GM23338 (cell line): ENCODE measurements around the gene RNU6-7. TPM values are rescaled to one million over a fixed set of nuclear protein-coding genes. Genes with fewer than 3 reads are reported as not detected.

Source experiments
- ATAC-seq: fragments of 200-7000 bp; cut with Tn5 transposase; 3 replicates; pipeline ENCODE4 v1.9.1; 2020
- DNase-seq: peaks from one replicate; pipeline ENCODE4 v3.0.0-alpha.2; 2015; ENCODE audit warnings: low spot score
- H2AFZ ChIP-seq: fragments of 200-600 bp; sonication (generic); 2 replicates; pipeline ENCODE4 v1.8.0; 2016; ENCODE audit warnings: antibody characterized with exemption, mild to moderate bottlenecking, moderate library complexity
- H3F3A ChIP-seq: fragments of 200-600 bp; sonication (generic); replicated peaks from 2 replicates; pipeline ENCODE4 v1.8.0; 2017; ENCODE audit warnings: antibody characterized with exemption, mixed run types, low read depth
- H3K27ac ChIP-seq: fragments of 200-600 bp; sonication (generic); 2 replicates; pipeline ENCODE4 v1.6.1; 2016; ENCODE audit warnings: low read depth
- H3K27me3 ChIP-seq: fragments of 200-600 bp; sonication (generic); 2 replicates; pipeline ENCODE4 v1.8.0; 2016; ENCODE audit warnings: mild to moderate bottlenecking, mixed run types, moderate library complexity; ENCODE audit not compliant: insufficient read depth
- H3K36me3 ChIP-seq: fragments of 200-600 bp; sonication (generic); 2 replicates; pipeline ENCODE4 v1.8.0; 2016; ENCODE audit warnings: mild to moderate bottlenecking; ENCODE audit not compliant: insufficient read depth
- H3K4me1 ChIP-seq: fragments of 200-600 bp; sonication (generic); 2 replicates; pipeline ENCODE4 v1.8.0; 2016; ENCODE audit warnings: mild to moderate bottlenecking, moderate library complexity; ENCODE audit not compliant: insufficient read depth
- H3K4me2 ChIP-seq: fragments of 200-600 bp; sonication (generic); 2 replicates; pipeline ENCODE4 v1.7.1; 2017; ENCODE audit warnings: mixed run types
- H3K4me3 ChIP-seq: fragments of 200-600 bp; sonication (generic); 2 replicates; pipeline ENCODE4 v1.6.1; 2016; ENCODE audit warnings: mixed run types
- H3K79me2 ChIP-seq: fragments of 200-600 bp; sonication (generic); replicated peaks from 2 replicates; pipeline ENCODE4 v1.8.0; 2017; ENCODE audit warnings: mild to moderate bottlenecking; ENCODE audit not compliant: insufficient read depth
- H3K9me2 ChIP-seq: fragments of 200-600 bp; sonication (generic); 2 replicates; pipeline ENCODE4 v1.8.0; 2017; ENCODE audit not compliant: insufficient read depth
- H4K20me1 ChIP-seq: fragments of 200-600 bp; sonication (generic); replicated peaks from 2 replicates; pipeline ENCODE4 v1.8.0; 2017; ENCODE audit warnings: mild to moderate bottlenecking; ENCODE audit not compliant: insufficient read depth
- H3K27ac Mint-ChIP-seq: 2 replicates; pipeline ENCODE4 v1.8.0; 2020; ENCODE audit warnings: inconsistent platforms, mild to moderate bottlenecking, moderate library complexity, mixed read lengths
- H3K27me3 Mint-ChIP-seq: 3 replicates; pipeline ENCODE4 v1.8.0; 2022; ENCODE audit warnings: low read depth, mild to moderate bottlenecking, moderate library complexity, mixed read lengths, inconsistent platforms; ENCODE audit not compliant: insufficient read depth, poor library complexity
- H3K36me3 Mint-ChIP-seq: 3 replicates; pipeline ENCODE4 v1.8.0; 2021; ENCODE audit warnings: low read depth, mild to moderate bottlenecking, inconsistent platforms, moderate library complexity, mixed read lengths
- H3K4me1 Mint-ChIP-seq: 3 replicates; pipeline ENCODE4 v1.8.0; 2020; ENCODE audit warnings: mild to moderate bottlenecking, inconsistent platforms, mixed read lengths
- H3K4me3 Mint-ChIP-seq: 3 replicates; pipeline ENCODE4 v1.8.0; 2021; ENCODE audit warnings: moderate library complexity, mild to moderate bottlenecking, inconsistent platforms, mixed read lengths
- H3K9me3 Mint-ChIP-seq: 3 replicates; pipeline ENCODE4 v1.8.0; 2020; ENCODE audit warnings: moderate library complexity, mild to moderate bottlenecking, inconsistent platforms, mixed read lengths
- CREB1 ChIP-seq: fragments of 250-450 bp; sonication (Bioruptor Pico); IDR thresholded peaks from 2 replicates; pipeline ENCODE4 v1.5.0; 2020; ENCODE audit warnings: low read depth, mild to moderate bottlenecking, moderate library complexity
- CTCF ChIP-seq, 2 experiments: fragments of 200-600 bp in 1 of 2; sonication (generic) in 1 of 2; conservative IDR thresholded peaks; 2 replicates each; pipeline versions ENCODE4 v1.5.1 to v1.6.1; 2016 to 2017; ENCODE audit warnings: antibody characterized with exemption in 2 of 2, low read depth in 2 of 2, mild to moderate bottlenecking in 2 of 2, moderate library complexity in 1 of 2
- EZH2 ChIP-seq: fragments of 200-600 bp; sonication (generic); IDR thresholded peaks from one replicate; pipeline ENCODE4 v1.8.0; 2017; ENCODE audit warnings: antibody characterized with exemption, mild to moderate bottlenecking, low read depth; ENCODE audit not compliant: unreplicated experiment
- EZH2phosphoT487 ChIP-seq: fragments of 200-600 bp; sonication (generic); IDR thresholded peaks from one replicate; pipeline ENCODE4 v1.8.1; 2018; ENCODE audit warnings: antibody characterized with exemption; ENCODE audit not compliant: unreplicated experiment
- JUNB ChIP-seq: IDR thresholded peaks from one replicate; pipeline ENCODE4 v1.6.1; 2016; ENCODE audit warnings: antibody characterized with exemption; ENCODE audit not compliant: unreplicated experiment
- NANOG ChIP-seq: IDR thresholded peaks from 2 replicates; pipeline ENCODE4 v1.6.1; 2016; ENCODE audit warnings: antibody characterized with exemption, borderline replicate concordance
- POLR2AphosphoS5 ChIP-seq: IDR thresholded peaks from 2 replicates; pipeline ENCODE4 v1.6.1; 2016; ENCODE audit warnings: antibody characterized with exemption, low read depth
- STAT1 ChIP-seq: IDR thresholded peaks from one replicate; pipeline ENCODE4 v1.6.1; 2016; ENCODE audit warnings: antibody characterized with exemption; ENCODE audit not compliant: unreplicated experiment
- ZNF114 ChIP-seq: fragments of 250-450 bp; sonication (Bioruptor Pico); IDR thresholded peaks from 2 replicates; pipeline ENCODE4 v1.5.0; 2020; ENCODE audit warnings: mild to moderate bottlenecking, moderate library complexity
- ZNF331 ChIP-seq: fragments of 250-450 bp; sonication (Bioruptor Pico); IDR thresholded peaks from 2 replicates; pipeline ENCODE4 v1.5.0; 2020; ENCODE audit warnings: low read depth, mild to moderate bottlenecking, moderate library complexity
- polyA plus RNA-seq: library from polyadenylated mRNA; unstranded; fragments of >200 nt; fragmentation: Nextera tagmentation; extraction: Ambion mirVana; gene quantifications from 2 replicates; pipeline ENCODE4 v1.2.1, GENCODE V29; 2016
- total RNA-seq: library from RNA; depleted of rRNA; stranded (reverse); fragments of >200 nt; shearing (Covaris generic); gene quantifications from 2 replicates; pipeline ENCODE4 v1.2.3, GENCODE V29; 2014
- TF ChIP-seq, protein P1 (sequence below): IDR thresholded peaks from 2 replicates; pipeline ENCODE4 v1.6.1; 2016; ENCODE audit warnings: antibody characterized with exemption
- TF ChIP-seq, protein P2 (sequence below): fragments of 250-450 bp; sonication (Bioruptor Pico); IDR thresholded peaks from 2 replicates; pipeline ENCODE4 v1.5.0; 2020; ENCODE audit warnings: mild to moderate bottlenecking, moderate library complexity
- TF ChIP-seq, protein P3 (sequence below): IDR thresholded peaks from one replicate; pipeline ENCODE4 v1.6.1; 2018; ENCODE audit warnings: antibody characterized with exemption; ENCODE audit not compliant: unreplicated experiment

The RNU6-7 gene
- total and polyA plus RNA-seq, 2 experiments from 2014 or later, result 39.1 TPM; not detected in 1

- Histone ChIP-seq H3K4me3 (no peak overlapping the region), H4K20me1 (no peaks in the 10 kb centered on the region), H3K9me2 (0 out of 2 replicates have a peak, but pooled peaks cover 3% of the 10 kb centered on the region), H3K4me1 (no peaks in the 10 kb centered on the region), H2AFZ (no peak overlapping the region), H3K79me2 (no peaks in the 10 kb centered on the region), H3K4me2 (no peak overlapping the region), H3F3A (no peaks in the 10 kb centered on the region), H3K27me3 (no peaks in the 10 kb centered on the region), H3K36me3 (no peaks in the 10 kb centered on the region; the same call in none of the 2 replicates), H3K27ac (no peak overlapping the region)
- Mint-ChIP-seq H3K4me3 (no peak overlapping the region), H3K36me3 (0 out of 3 replicates have a peak, but pooled peaks cover 3% of the 10 kb centered on the region), H3K27me3 (no peaks in the 10 kb centered on the region), H3K27ac (no peak overlapping the region), H3K9me3 (peaks cover 14% of the 10 kb centered on the region), H3K4me1 (no peaks in the 10 kb centered on the region)
- DNase-seq (no peak), ATAC-seq (no peak)
- TF ChIP-seq EZH2 (no peak), JUNB (no peak), EZH2phosphoT487 (no peak), NANOG (no peak), STAT1 (no peak), CREB1 (CRISPR knock-in tag) (no peak), CTCF (conservative IDR thresholded peaks at IDR 0.05; ENCODE audit: low read depth in 2 of 2) (no peak), ZNF114 (CRISPR knock-in tag) (no peak), POLR2AphosphoS5 (no peak), ZNF331 (no peak)
- TF ChIP-seq, protein P1, sequence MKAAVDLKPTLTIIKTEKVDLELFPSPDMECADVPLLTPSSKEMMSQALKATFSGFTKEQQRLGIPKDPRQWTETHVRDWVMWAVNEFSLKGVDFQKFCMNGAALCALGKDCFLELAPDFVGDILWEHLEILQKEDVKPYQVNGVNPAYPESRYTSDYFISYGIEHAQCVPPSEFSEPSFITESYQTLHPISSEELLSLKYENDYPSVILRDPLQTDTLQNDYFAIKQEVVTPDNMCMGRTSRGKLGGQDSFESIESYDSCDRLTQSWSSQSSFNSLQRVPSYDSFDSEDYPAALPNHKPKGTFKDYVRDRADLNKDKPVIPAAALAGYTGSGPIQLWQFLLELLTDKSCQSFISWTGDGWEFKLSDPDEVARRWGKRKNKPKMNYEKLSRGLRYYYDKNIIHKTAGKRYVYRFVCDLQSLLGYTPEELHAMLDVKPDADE, result no peak
- TF ChIP-seq, protein P2, sequence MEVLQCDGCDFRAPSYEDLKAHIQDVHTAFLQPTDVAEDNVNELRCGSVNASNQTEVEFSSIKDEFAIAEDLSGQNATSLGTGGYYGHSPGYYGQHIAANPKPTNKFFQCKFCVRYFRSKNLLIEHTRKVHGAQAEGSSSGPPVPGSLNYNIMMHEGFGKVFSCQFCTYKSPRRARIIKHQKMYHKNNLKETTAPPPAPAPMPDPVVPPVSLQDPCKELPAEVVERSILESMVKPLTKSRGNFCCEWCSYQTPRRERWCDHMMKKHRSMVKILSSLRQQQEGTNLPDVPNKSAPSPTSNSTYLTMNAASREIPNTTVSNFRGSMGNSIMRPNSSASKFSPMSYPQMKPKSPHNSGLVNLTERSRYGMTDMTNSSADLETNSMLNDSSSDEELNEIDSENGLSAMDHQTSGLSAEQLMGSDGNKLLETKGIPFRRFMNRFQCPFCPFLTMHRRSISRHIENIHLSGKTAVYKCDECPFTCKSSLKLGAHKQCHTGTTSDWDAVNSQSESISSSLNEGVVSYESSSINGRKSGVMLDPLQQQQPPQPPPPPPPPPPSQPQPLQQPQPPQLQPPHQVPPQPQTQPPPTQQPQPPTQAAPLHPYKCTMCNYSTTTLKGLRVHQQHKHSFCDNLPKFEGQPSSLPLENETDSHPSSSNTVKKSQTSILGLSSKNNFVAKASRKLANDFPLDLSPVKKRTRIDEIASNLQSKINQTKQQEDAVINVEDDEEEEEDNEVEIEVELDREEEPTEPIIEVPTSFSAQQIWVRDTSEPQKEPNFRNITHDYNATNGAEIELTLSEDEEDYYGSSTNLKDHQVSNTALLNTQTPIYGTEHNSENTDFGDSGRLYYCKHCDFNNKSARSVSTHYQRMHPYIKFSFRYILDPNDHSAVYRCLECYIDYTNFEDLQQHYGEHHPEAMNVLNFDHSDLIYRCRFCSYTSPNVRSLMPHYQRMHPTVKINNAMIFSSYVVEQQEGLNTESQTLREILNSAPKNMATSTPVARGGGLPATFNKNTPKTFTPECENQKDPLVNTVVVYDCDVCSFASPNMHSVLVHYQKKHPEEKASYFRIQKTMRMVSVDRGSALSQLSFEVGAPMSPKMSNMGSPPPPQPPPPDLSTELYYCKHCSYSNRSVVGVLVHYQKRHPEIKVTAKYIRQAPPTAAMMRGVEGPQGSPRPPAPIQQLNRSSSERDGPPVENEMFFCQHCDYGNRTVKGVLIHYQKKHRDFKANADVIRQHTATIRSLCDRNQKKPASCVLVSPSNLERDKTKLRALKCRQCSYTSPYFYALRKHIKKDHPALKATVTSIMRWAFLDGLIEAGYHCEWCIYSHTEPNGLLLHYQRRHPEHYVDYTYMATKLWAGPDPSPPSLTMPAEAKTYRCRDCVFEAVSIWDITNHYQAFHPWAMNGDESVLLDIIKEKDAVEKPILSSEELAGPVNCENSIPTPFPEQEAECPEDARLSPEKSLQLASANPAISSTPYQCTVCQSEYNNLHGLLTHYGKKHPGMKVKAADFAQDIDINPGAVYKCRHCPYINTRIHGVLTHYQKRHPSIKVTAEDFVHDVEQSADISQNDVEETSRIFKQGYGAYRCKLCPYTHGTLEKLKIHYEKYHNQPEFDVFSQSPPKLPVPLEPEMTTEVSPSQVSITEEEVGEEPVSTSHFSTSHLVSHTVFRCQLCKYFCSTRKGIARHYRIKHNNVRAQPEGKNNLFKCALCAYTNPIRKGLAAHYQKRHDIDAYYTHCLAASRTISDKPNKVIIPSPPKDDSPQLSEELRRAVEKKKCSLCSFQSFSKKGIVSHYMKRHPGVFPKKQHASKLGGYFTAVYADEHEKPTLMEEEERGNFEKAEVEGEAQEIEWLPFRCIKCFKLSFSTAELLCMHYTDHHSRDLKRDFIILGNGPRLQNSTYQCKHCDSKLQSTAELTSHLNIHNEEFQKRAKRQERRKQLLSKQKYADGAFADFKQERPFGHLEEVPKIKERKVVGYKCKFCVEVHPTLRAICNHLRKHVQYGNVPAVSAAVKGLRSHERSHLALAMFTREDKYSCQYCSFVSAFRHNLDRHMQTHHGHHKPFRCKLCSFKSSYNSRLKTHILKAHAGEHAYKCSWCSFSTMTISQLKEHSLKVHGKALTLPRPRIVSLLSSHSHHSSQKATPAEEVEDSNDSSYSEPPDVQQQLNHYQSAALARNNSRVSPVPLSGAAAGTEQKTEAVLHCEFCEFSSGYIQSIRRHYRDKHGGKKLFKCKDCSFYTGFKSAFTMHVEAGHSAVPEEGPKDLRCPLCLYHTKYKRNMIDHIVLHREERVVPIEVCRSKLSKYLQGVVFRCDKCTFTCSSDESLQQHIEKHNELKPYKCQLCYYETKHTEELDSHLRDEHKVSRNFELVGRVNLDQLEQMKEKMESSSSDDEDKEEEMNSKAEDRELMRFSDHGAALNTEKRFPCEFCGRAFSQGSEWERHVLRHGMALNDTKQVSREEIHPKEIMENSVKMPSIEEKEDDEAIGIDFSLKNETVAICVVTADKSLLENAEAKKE, result no peak
- TF ChIP-seq, protein P3, sequence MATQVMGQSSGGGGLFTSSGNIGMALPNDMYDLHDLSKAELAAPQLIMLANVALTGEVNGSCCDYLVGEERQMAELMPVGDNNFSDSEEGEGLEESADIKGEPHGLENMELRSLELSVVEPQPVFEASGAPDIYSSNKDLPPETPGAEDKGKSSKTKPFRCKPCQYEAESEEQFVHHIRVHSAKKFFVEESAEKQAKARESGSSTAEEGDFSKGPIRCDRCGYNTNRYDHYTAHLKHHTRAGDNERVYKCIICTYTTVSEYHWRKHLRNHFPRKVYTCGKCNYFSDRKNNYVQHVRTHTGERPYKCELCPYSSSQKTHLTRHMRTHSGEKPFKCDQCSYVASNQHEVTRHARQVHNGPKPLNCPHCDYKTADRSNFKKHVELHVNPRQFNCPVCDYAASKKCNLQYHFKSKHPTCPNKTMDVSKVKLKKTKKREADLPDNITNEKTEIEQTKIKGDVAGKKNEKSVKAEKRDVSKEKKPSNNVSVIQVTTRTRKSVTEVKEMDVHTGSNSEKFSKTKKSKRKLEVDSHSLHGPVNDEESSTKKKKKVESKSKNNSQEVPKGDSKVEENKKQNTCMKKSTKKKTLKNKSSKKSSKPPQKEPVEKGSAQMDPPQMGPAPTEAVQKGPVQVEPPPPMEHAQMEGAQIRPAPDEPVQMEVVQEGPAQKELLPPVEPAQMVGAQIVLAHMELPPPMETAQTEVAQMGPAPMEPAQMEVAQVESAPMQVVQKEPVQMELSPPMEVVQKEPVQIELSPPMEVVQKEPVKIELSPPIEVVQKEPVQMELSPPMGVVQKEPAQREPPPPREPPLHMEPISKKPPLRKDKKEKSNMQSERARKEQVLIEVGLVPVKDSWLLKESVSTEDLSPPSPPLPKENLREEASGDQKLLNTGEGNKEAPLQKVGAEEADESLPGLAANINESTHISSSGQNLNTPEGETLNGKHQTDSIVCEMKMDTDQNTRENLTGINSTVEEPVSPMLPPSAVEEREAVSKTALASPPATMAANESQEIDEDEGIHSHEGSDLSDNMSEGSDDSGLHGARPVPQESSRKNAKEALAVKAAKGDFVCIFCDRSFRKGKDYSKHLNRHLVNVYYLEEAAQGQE, result no peak
Observed at GRCh38 chr14:32189811-32190210, 12.0 kb upstream of the RNU6-7 start.
